K562 (cell line): Measurements from ENCODE around the gene ENTREP3. TPM values are rescaled to one million over a fixed set of nuclear protein-coding genes. Genes with fewer than 3 reads are reported as not detected.

Source experiments
- CHD7 ChIP-seq: fragments of 200-600 bp; sonication (generic); IDR thresholded peaks from one replicate; pipeline ENCODE4 v1.6.1; 2012; ENCODE audit warnings: mild to moderate bottlenecking, low read depth, low read length, inconsistent platforms
- E2F8 ChIP-seq: fragments of 450-650 bp; IDR thresholded peaks from 2 replicates; pipeline ENCODE4 v1.7.1; 2018; ENCODE audit warnings: mild to moderate bottlenecking, low read depth; ENCODE audit not compliant: partially characterized antibody
- HMG20B ChIP-seq: fragments of 250-450 bp; sonication (Bioruptor Pico); IDR thresholded peaks from 2 replicates; pipeline ENCODE4 v1.5.0; 2021; ENCODE audit warnings: mild to moderate bottlenecking
- ID3 ChIP-seq, 2 experiments: fragments of 250-450 bp in 1 of 2; fragments of 450-650 bp in 1 of 2; sonication (Bioruptor Pico) in 1 of 2; IDR thresholded peaks; 2 replicates each; pipeline versions ENCODE4 v1.6.1 to v1.8.0; 2016 to 2021; ENCODE audit warnings: mild to moderate bottlenecking in 2 of 2, moderate library complexity in 2 of 2, missing compliant biosample characterization in 1 of 2, missing genetic modification characterization in 1 of 2
- NCOR1 ChIP-seq: fragments of 450-650 bp; IDR thresholded peaks from 2 replicates; pipeline ENCODE4 v1.6.1; 2016; ENCODE audit warnings: mild to moderate bottlenecking, moderate library complexity
- PKNOX1 ChIP-seq: fragments of 450-650 bp; IDR thresholded peaks from 2 replicates; pipeline ENCODE4 v1.6.1; 2016
- RBFOX2 ChIP-seq: fragments of 200-400 bp; formaldehyde crosslinking; IDR thresholded peaks from 2 replicates; pipeline ENCODE4 v1.6.1; 2017; ENCODE audit warnings: low read depth, mild to moderate bottlenecking, low read length, moderate library complexity
- SIN3B ChIP-seq: fragments of 450-650 bp; IDR thresholded peaks from 2 replicates; pipeline ENCODE4 v1.6.1; 2017; ENCODE audit warnings: low read depth, mild to moderate bottlenecking, moderate library complexity
- SP1 ChIP-seq: sonication (generic); formaldehyde crosslinking; IDR thresholded peaks from 2 replicates; pipeline ENCODE4 v1.8.1; 2022; ENCODE audit warnings: mild to moderate bottlenecking, missing genetic modification reagents
- ZNF583 ChIP-seq: fragments of 250-450 bp; sonication (Bioruptor Pico); IDR thresholded peaks from 2 replicates; pipeline ENCODE4 v1.4.0; 2020
- ZNF655 ChIP-seq: fragments of 250-450 bp; sonication (Bioruptor Pico); IDR thresholded peaks from 2 replicates; pipeline ENCODE4 v1.5.0; 2021
- polyA plus RNA-seq, 8 experiments: library from polyadenylated mRNA; depleted of rRNA in 4 of 8; stranded (reverse) in 5 of 8; unstranded in 3 of 8; fragments of >200 nt; fragmentation: Nextera tagmentation in 2 of 8; fragmentation: Illumina TruSeq in 1 of 8; extraction: Ambion mirVana in 2 of 8; extraction: Trizol in 1 of 8; gene quantifications; 2 replicates each; pipeline versions ENCODE4 v1.2.1 to v1.2.3, GENCODE V29; 2011 to 2014; ENCODE audit warnings: inconsistent platforms in 1 of 8, missing spikeins in 1 of 8
- total RNA-seq, 7 experiments: library from RNA; depleted of rRNA in 6 of 7; stranded (reverse); fragments of >200 nt in 6 of 7; fragmentation: Illumina TruSeq in 2 of 7; extraction: Trizol in 2 of 7; gene quantifications; 2 replicates each; pipeline versions ENCODE4 v1.2.1 to v1.2.3, GENCODE V29; 2011 to 2021; ENCODE audit warnings: low replicate concordance in 1 of 7

The ENTREP3 gene
- total and polyA plus RNA-seq, 9 of the 15 experiments (the other 6 are each of a cell fraction or from before 2014, with no cell fraction given), result 1.9 to 41.8 (median 5.9) TPM

- TF ChIP-seq E2F8 (no peak), ZNF655 (CRISPR knock-in tag) (no peak), ID3 (CRISPR knock-in tag; IDR thresholded peaks at IDR 0.05) (no peak), ID3 (tag; IDR thresholded peaks at IDR 0.05) (peak; percentile 17; the same call in 1 of the 2 replicates), HMG20B (CRISPR knock-in tag) (0 out of 2 replicates have a peak, but pooled peaks have one; percentile 30), CHD7 (no peak), SIN3B (peak; percentile 33; the same call in 1 of the 2 replicates), RBFOX2 (peak; percentile 80), SP1 (peak; percentile 79), NCOR1 (no peak), ZNF583 (CRISPR knock-in tag) (no peak), PKNOX1 (no peak)
Measured at GRCh38 chr1:155226910-155227260, 28.4 kb downstream of the ENTREP3 start (continued).
